Measurements from ENCODE around the gene GRM2.

GRM2 gene

GRCh38 chr3:51729042-51729633 lies 22.3 kb downstream of the GRM2 start:
- Histone ChIP-seq H3K9me3 (no peaks in the 10 kb centered on the region), H3K4me1 (no peaks in the 10 kb centered on the region), H3K27me3 (no peaks in the 10 kb centered on the region), H3K4me3 (no peak overlapping the region), H3K27ac (no peak overlapping the region), H3K36me3 (no peaks in the 10 kb centered on the region)
- intact Hi-C loops (cut with DNase I; ENCODE audit: low total_unique reads) = no loop called here
- no peak for DNase-seq
- TF ChIP-seq CTCF (IDR thresholded peaks at IDR 0.05) = no peak

- H3K27me3 ChIP-seq = no peaks in the 10 kb centered on the region
- no peak for DNase-seq
- H3K4me3 ChIP-seq = no peak overlapping the region
- no peaks in the 10 kb centered on the region for H3K4me1 ChIP-seq
- H3K27ac ChIP-seq = no peak overlapping the region
- no peaks in the 10 kb centered on the region for H3K9me3 ChIP-seq
- TF ChIP-seq CTCF (IDR thresholded peaks at IDR 0.05) = no peak
- intact Hi-C loops (cut with DNase I; ENCODE audit: low total_unique reads) = no loop called here
- no peaks in the 10 kb centered on the region for H3K36me3 ChIP-seq
Observed at GRCh38 chr3:51733859-51734571, 27.1 kb downstream of the GRM2 start.

GRCh38 chr3:51734572-51734907 lies 27.7 kb downstream of the GRM2 start:
- H3K27ac ChIP-seq = no peak overlapping the region
- H3K27me3 ChIP-seq = no peaks in the 10 kb centered on the region
- no peaks in the 10 kb centered on the region for H3K36me3 ChIP-seq
- H3K4me1 ChIP-seq = no peaks in the 10 kb centered on the region
- no peak for DNase-seq
- intact Hi-C loops (cut with DNase I; ENCODE audit: low total_unique reads) = no loop called here
- no peak overlapping the region for H3K4me3 ChIP-seq
- no peak for TF ChIP-seq CTCF (IDR thresholded peaks at IDR 0.05)
- H3K9me3 ChIP-seq = no peaks in the 10 kb centered on the region

- Histone ChIP-seq H3K27ac (no peak overlapping the region), H3K9me3 (no peaks in the 10 kb centered on the region), H3K36me3 (no peaks in the 10 kb centered on the region), H3K4me3 (no peak overlapping the region), H3K4me1 (no peaks in the 10 kb centered on the region), H3K27me3 (no peaks in the 10 kb centered on the region)
- TF ChIP-seq CTCF (IDR thresholded peaks at IDR 0.05) = no peak
- no peak for DNase-seq
- intact Hi-C loops (cut with DNase I; ENCODE audit: low total_unique reads) = no loop called here
Observed at GRCh38 chr3:51735039-51735438, 28.2 kb downstream of the GRM2 start.

GRCh38 chr3:51735950-51736349 lies 29.1 kb downstream of the GRM2 start:
- intact Hi-C loops (cut with DNase I; ENCODE audit: low total_unique reads) = no loop called here
- Histone ChIP-seq H3K27me3 (no peaks in the 10 kb centered on the region), H3K9me3 (no peaks in the 10 kb centered on the region), H3K4me3 (no peak overlapping the region), H3K4me1 (no peaks in the 10 kb centered on the region), H3K36me3 (no peaks in the 10 kb centered on the region), H3K27ac (no peak overlapping the region)
- TF ChIP-seq CTCF (IDR thresholded peaks at IDR 0.05) = no peak
- DNase-seq = no peak
